Measurements from ENCODE around the gene SIRT5. TPM values are rescaled to one million over a fixed set of nuclear protein-coding genes. Genes with fewer than 3 reads are reported as not detected.

The SIRT5 gene
- total RNA-seq, 6 donors from 2014 or later = 7.0 to 19.9 (median 11.0) TPM

GRCh38 chr6:13663986-13664385, 89.6 kb downstream of the SIRT5 start:
- Histone ChIP-seq H3K9me3 (no peaks in the 10 kb centered on the region), H3K4me1 (peaks cover 0 to 41% (median 18%) of the 10 kb centered on the region in 4 donors), H3K36me3 (no peaks in the 10 kb centered on the region), H3K27ac (no peak overlapping the region), H3K27me3 (no peaks in the 10 kb centered on the region), H3K4me3 (no peak overlapping the region)
- DNase-seq = no peak
- 94 to 95% methylated on average over 4 of the region's 4 CpGs for WGBS, 2 donors
- no peak for ATAC-seq (ENCODE audit: low FRiP score in 2 of 2)
- TF ChIP-seq EP300 (IDR thresholded peaks at IDR 0.05) (no peak), CTCF (IDR thresholded peaks at IDR 0.05) (no peak), POLR2A (IDR thresholded peaks at IDR 0.05) (no peak), POLR2AphosphoS5 (IDR thresholded peaks at IDR 0.05) (no peak)

Other genes with a start within 250 kb of the SIRT5 start
- 10 to 100 TPM in 4 of 6 donors, 1 to 10 TPM in 2; 8.1 to 32.5 (median 14.3) TPM for gene TBC1D7, start 246.1 kb upstream of the SIRT5 start, total RNA-seq
- gene GFOD1, start 87.0 kb upstream of the SIRT5 start, total RNA-seq = 10 to 100 TPM; 22.8 to 37.7 (median 25.8) TPM
- gene NOL7, start 40.7 kb downstream of the SIRT5 start, total RNA-seq = 100 to 1,000 TPM in 2 of 6 donors, 10 to 100 TPM in 4; 47.0 to 102 (median 84.7) TPM
- 10 to 100 TPM; 29.8 to 46.7 (median 36.4) TPM for gene RANBP9, start 137.2 kb downstream of the SIRT5 start, total RNA-seq
- 10 to 100 TPM in 5 of 6 donors, 1 to 10 TPM in 1; 9.4 to 34.6 (median 26.5) TPM for gene MCUR1, start 240.0 kb downstream of the SIRT5 start, total RNA-seq

All from upper lobe of left lung (tissue), 6 donors.